GM23248 (cell line): ENCODE data around the gene IFNE. TPM values are rescaled to one million over a fixed set of nuclear protein-coding genes. Genes with fewer than 3 reads are reported as not detected.

Experiments
- DNase-seq: peaks from one replicate; pipeline ENCODE4 v3.0.0-alpha.2; 2015
- H2AFZ ChIP-seq: fragments of 200-600 bp; sonication (generic); 2 replicates; pipeline ENCODE4 v1.6.1; 2016; ENCODE audit warnings: antibody characterized with exemption
- H3F3A ChIP-seq: fragments of 200-600 bp; sonication (generic); 2 replicates; pipeline ENCODE4 v1.6.1; 2016; ENCODE audit warnings: mild to moderate bottlenecking, antibody characterized with exemption, mixed run types; ENCODE audit not compliant: insufficient read depth
- H3K27ac ChIP-seq: fragments of 200-600 bp; sonication (generic); 2 replicates; pipeline ENCODE4 v1.5.1; 2016; ENCODE audit warnings: mild to moderate bottlenecking
- H3K27me3 ChIP-seq: fragments of 200-600 bp; sonication (generic); replicated peaks from 2 replicates; pipeline ENCODE4 v1.6.1; 2016; ENCODE audit warnings: mild to moderate bottlenecking; ENCODE audit not compliant: insufficient read depth
- H3K36me3 ChIP-seq: fragments of 200-600 bp; sonication (generic); 2 replicates; pipeline ENCODE4 v1.6.1; 2016; ENCODE audit warnings: low read depth, mild to moderate bottlenecking
- H3K4me1 ChIP-seq: fragments of 200-600 bp; sonication (generic); 2 replicates; pipeline ENCODE4 v1.6.1; 2016; ENCODE audit warnings: mild to moderate bottlenecking; ENCODE audit not compliant: insufficient read depth
- H3K4me2 ChIP-seq: fragments of 200-600 bp; sonication (generic); one replicate; pipeline ENCODE4 v1.6.1; 2016; ENCODE audit warnings: mild to moderate bottlenecking; ENCODE audit not compliant: unreplicated experiment
- H3K4me3 ChIP-seq: fragments of 200-600 bp; sonication (generic); 2 replicates; pipeline ENCODE4 v1.5.1; 2016; ENCODE audit warnings: mild to moderate bottlenecking
- H3K79me2 ChIP-seq: fragments of 200-600 bp; sonication (generic); 2 replicates; pipeline ENCODE4 v1.6.1; 2016; ENCODE audit warnings: mild to moderate bottlenecking; ENCODE audit not compliant: insufficient read depth
- H3K9ac ChIP-seq: fragments of 200-600 bp; sonication (generic); 2 replicates; pipeline ENCODE4 v1.6.1; 2016; ENCODE audit warnings: mild to moderate bottlenecking
- H3K9me2 ChIP-seq: fragments of 200-600 bp; sonication (generic); 2 replicates; pipeline ENCODE4 v1.6.1; 2016; ENCODE audit warnings: mixed run types, mild to moderate bottlenecking, moderate library complexity; ENCODE audit not compliant: insufficient read depth
- H3K9me3 ChIP-seq: fragments of 200-600 bp; sonication (generic); one replicate; pipeline ENCODE4 v1.6.1; 2017; ENCODE audit warnings: low read depth
- H4K20me1 ChIP-seq: fragments of 200-600 bp; sonication (generic); 2 replicates; pipeline ENCODE4 v1.6.0; 2016; ENCODE audit not compliant: insufficient read depth
- EZH2 ChIP-seq: fragments of 200-600 bp; sonication (generic); IDR thresholded peaks from 2 replicates; pipeline ENCODE4 v1.6.1; 2018; ENCODE audit warnings: antibody characterized with exemption, mild to moderate bottlenecking; ENCODE audit not compliant: insufficient read depth, poor library complexity, severe bottlenecking
- EZH2phosphoT487 ChIP-seq: fragments of 200-600 bp; sonication (generic); IDR thresholded peaks from 2 replicates; pipeline ENCODE4 v1.6.1; 2018; ENCODE audit warnings: antibody characterized with exemption, moderate library complexity, mild to moderate bottlenecking, low read depth; ENCODE audit not compliant: insufficient read depth
- WGBS, 2 experiments: methylation state at CpG; one replicate each; pipeline ENCODE4 v1.1.6; 2015 to 2017; ENCODE audit warnings: low lambda C conversion rate in 2 of 2, low coverage in 1 of 2; ENCODE audit errors: missing lambda C conversion rate in 2 of 2; 5-methylcytosine and 5-hydroxymethylcytosine counted together
- in situ Hi-C: fragments of 300-500 bp; cut with MboI; formaldehyde crosslinking; loops from 2 replicates; pipeline ENCODE4 v1.15.0; 2020
- polyA plus RNA-seq: library from polyadenylated mRNA; unstranded; fragments of >200 nt; fragmentation: Nextera tagmentation; extraction: Ambion mirVana; gene quantifications from 2 replicates; pipeline ENCODE4 v1.2.1, GENCODE V29; 2016
- total RNA-seq: library from RNA; depleted of rRNA; stranded (reverse); fragments of >200 nt; shearing (Covaris generic); gene quantifications from 2 replicates; pipeline ENCODE4 v1.2.3, GENCODE V29; 2014

The IFNE gene
- total and polyA plus RNA-seq, 2 experiments from 2014 or later, result 1.3 to 1.8 TPM

- Histone ChIP-seq H3K9me2 (no peaks in the 10 kb centered on the region), H3K4me2 (no peak overlapping the region), H3K9ac (no peak overlapping the region), H4K20me1 (no peaks in the 10 kb centered on the region), H3K79me2 (0 out of 2 replicates have a peak, but pooled peaks cover 6% of the 10 kb centered on the region), H3K36me3 (peaks cover 82% of the 10 kb centered on the region), H3K4me1 (0 out of 2 replicates have a peak, but pooled peaks cover 6% of the 10 kb centered on the region), H3K27ac (no peak overlapping the region), H3K4me3 (no peak overlapping the region), H3K9me3 (no peaks in the 10 kb centered on the region), H2AFZ (no peak overlapping the region), H3K27me3 (no peaks in the 10 kb centered on the region), H3F3A (peaks cover 90% of the 10 kb centered on the region)
- 94 to 99% methylated on average over 5 of the region's 5 CpGs for WGBS, 2 experiments
- DNase-seq, result no peak
- TF ChIP-seq EZH2phosphoT487 (no peak), EZH2 (no peak)
- in situ Hi-C loops, result no loop called here
Observed at GRCh38 chr9:21470126-21470525, 12.0 kb downstream of the IFNE start.

GRCh38 chr9:21465859-21466518 is 16.1 kb downstream of the IFNE start:
- Histone ChIP-seq H3F3A (peaks cover 88% of the 10 kb centered on the region), H3K4me1 (0 out of 2 replicates have a peak, but pooled peaks cover 6% of the 10 kb centered on the region), H3K79me2 (0 out of 2 replicates have a peak, but pooled peaks cover 6% of the 10 kb centered on the region), H3K4me2 (no peak overlapping the region), H2AFZ (no peak overlapping the region), H3K4me3 (no peak overlapping the region), H3K9ac (no peak overlapping the region), H3K36me3 (peaks cover 73% of the 10 kb centered on the region), H3K9me2 (no peaks in the 10 kb centered on the region), H3K27ac (peak overlapping the region; percentile 6; the same call in 1 of the 2 replicates), H4K20me1 (no peaks in the 10 kb centered on the region), H3K9me3 (no peaks in the 10 kb centered on the region), H3K27me3 (no peaks in the 10 kb centered on the region)
- TF ChIP-seq EZH2, result no peak
- no peak for TF ChIP-seq EZH2phosphoT487
- in situ Hi-C loops, result loop anchor here (10.0 kb wide), 2 partner anchors 229 to 329 kb away; no protein-coding TSS in a partner anchor
- DNase-seq, result peak; percentile 68

DNA sequence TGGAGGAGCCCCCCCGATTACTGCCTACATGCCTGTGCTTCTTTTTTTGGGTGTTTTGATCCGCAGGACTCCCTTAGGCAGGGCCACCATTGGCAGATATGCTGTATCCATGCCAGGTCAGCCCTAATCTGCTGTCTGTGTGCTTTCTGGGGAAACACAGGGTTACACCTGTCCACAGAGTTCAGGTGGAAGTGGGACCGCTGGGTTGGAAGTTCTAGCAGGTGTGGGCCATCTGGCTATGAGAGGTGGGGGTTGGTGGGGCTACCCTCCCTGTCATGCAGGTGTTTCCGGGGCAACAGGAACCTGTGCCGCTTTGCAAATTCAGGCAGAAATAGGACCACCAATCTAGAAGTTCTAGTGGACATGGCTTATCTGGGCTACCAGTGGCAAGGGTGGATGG is 17.0 kb downstream of the IFNE start:
- Histone ChIP-seq H3K4me2 (no peak overlapping the region), H3K4me1 (0 out of 2 replicates have a peak, but pooled peaks cover 6% of the 10 kb centered on the region), H3K9me3 (no peaks in the 10 kb centered on the region), H2AFZ (no peak overlapping the region), H3K9ac (no peak overlapping the region), H3K4me3 (no peak overlapping the region), H3K79me2 (0 out of 2 replicates have a peak, but pooled peaks cover 1% of the 10 kb centered on the region), H3K36me3 (peaks cover 69% of the 10 kb centered on the region), H4K20me1 (no peaks in the 10 kb centered on the region), H3K27ac (no peak overlapping the region), H3F3A (peaks cover 88% of the 10 kb centered on the region), H3K9me2 (no peaks in the 10 kb centered on the region), H3K27me3 (no peaks in the 10 kb centered on the region)
- in situ Hi-C loops, result loop anchor here (10.0 kb wide), 2 partner anchors 230 to 330 kb away; no protein-coding TSS in a partner anchor
- WGBS, 2 experiments, result 88 to 89% methylated on average over 5 of the region's 5 CpGs
- no peak for DNase-seq
- TF ChIP-seq EZH2 (no peak), EZH2phosphoT487 (no peak)

GRCh38 chr9:21461377-21461776 is 20.7 kb downstream of the IFNE start:
- H3K27ac ChIP-seq, result peak overlapping the region; percentile 1; the same call in 1 of the 2 replicates
- H3F3A ChIP-seq, result peaks cover 81% of the 10 kb centered on the region
- no peak overlapping the region for H3K4me2 ChIP-seq
- H4K20me1 ChIP-seq, result no peaks in the 10 kb centered on the region
- H3K9me2 ChIP-seq, result no peaks in the 10 kb centered on the region
- 96 to 100% methylated on average over 1 of the region's 1 CpG for WGBS, 2 experiments
- 0 out of 2 replicates have a peak, but pooled peaks cover 4% of the 10 kb centered on the region for H3K4me1 ChIP-seq
- H3K36me3 ChIP-seq, result peaks cover 36% of the 10 kb centered on the region
- H3K27me3 ChIP-seq, result no peaks in the 10 kb centered on the region
- no peaks in the 10 kb centered on the region for H3K79me2 ChIP-seq
- no peak overlapping the region for H3K9ac ChIP-seq
- H2AFZ ChIP-seq, result no peak overlapping the region
- no peaks in the 10 kb centered on the region for H3K9me3 ChIP-seq
- H3K4me3 ChIP-seq, result no peak overlapping the region
- no peak for TF ChIP-seq EZH2
- no peak for DNase-seq
- in situ Hi-C loops, result loop anchor here (10.0 kb wide), 2 partner anchors 233 to 333 kb away; no protein-coding TSS in a partner anchor

DNA sequence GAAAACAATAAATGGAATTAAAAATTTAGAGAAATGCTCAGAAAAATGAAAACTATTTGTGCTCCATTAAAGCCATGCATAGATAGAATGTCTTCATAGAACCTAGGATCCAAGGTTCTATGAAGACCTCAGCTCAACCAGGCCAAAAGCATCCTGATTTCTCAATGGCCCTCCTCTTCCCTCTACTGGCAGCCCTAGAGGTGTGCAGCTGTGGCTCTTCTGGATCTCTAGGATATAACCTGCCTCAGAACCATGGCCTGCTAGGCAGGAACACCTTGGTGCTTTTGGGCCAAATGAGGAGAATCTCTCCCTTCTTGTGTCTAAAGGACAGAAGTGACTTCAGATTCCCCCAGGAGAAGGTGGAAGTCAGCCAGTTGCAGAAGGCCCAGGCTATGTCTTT is 26.8 kb downstream of the IFNE start:
- Histone ChIP-seq H3K27ac (no peak overlapping the region), H3K79me2 (no peaks in the 10 kb centered on the region; the same call in 1 of the 2 replicates), H3K9me3 (no peaks in the 10 kb centered on the region), H3K4me2 (no peak overlapping the region), H3K9me2 (no peaks in the 10 kb centered on the region), H4K20me1 (no peaks in the 10 kb centered on the region), H3K9ac (no peak overlapping the region), H2AFZ (no peak overlapping the region), H3K4me1 (peaks cover 43% of the 10 kb centered on the region), H3F3A (peaks cover 83% of the 10 kb centered on the region), H3K4me3 (no peak overlapping the region), H3K27me3 (no peaks in the 10 kb centered on the region), H3K36me3 (peaks cover 14% of the 10 kb centered on the region)
- peak; percentile 65 for DNase-seq
- in situ Hi-C loops, result no loop called here
- no peak for TF ChIP-seq EZH2phosphoT487
- no peak for TF ChIP-seq EZH2
